Measurements from ENCODE around the gene ELN.
"Not testable (repeated sequence)": the region's sequence is repeated elsewhere in the genome, so short reads cannot be mapped to it uniquely, and the experiment has no call there.

Gene ELN

GRCh38 chr7:74044366-74045350 is 16.7 kb downstream of the ELN start:
- no peak for DNase-seq

- not testable (repeated sequence) for DNase-seq
Measured at GRCh38 chr7:74046581-74046980, 18.6 kb downstream of the ELN start.

GRCh38 chr7:74047804-74048380 is 19.9 kb downstream of the ELN start:
- DNase-seq = no peak

- DNase-seq = no peak
Measured at GRCh38 chr7:74048999-74049599, 21.1 kb downstream of the ELN start.

- DNase-seq = no peak
Measured at GRCh38 chr7:74049997-74050798, 22.2 kb downstream of the ELN start.

- no peak for DNase-seq
Measured at GRCh38 chr7:74051193-74051592, 23.2 kb downstream of the ELN start.

- no peak for DNase-seq
Measured at GRCh38 chr7:74051629-74052410, 23.8 kb downstream of the ELN start.

- no peak for DNase-seq
Measured at GRCh38 chr7:74052628-74053027, 24.7 kb downstream of the ELN start.

- DNase-seq = no peak
Measured at GRCh38 chr7:74053589-74054186, 25.7 kb downstream of the ELN start.

GRCh38 chr7:74056096-74056915 is 28.3 kb downstream of the ELN start:
- DNase-seq = no peak

GRCh38 chr7:74057216-74057925 is 29.4 kb downstream of the ELN start:
- DNase-seq = no peak

GRCh38 chr7:74057987-74058386 is 30.0 kb downstream of the ELN start:
- DNase-seq = no peak

GRCh38 chr7:74058486-74058885 is 30.5 kb downstream of the ELN start:
- no peak for DNase-seq

GRCh38 chr7:74059037-74059436 is 31.1 kb downstream of the ELN start:
- DNase-seq = no peak

- DNase-seq = no peak
Measured at GRCh38 chr7:74059681-74060588, 32.0 kb downstream of the ELN start.

- DNase-seq = peak; percentile 70
Measured at GRCh38 chr7:74061840-74062539, 34.0 kb downstream of the ELN start.

GRCh38 chr7:74063223-74063641 is 35.3 kb downstream of the ELN start:
- no peak for DNase-seq

- no peak for DNase-seq
Measured at GRCh38 chr7:74063646-74064045, 35.7 kb downstream of the ELN start.
